NCI-H2196 (cell line): Measurements from ENCODE around the gene LPP.

ENCODE experiments used
- DNase-seq: peaks from one replicate; lab custom pipeline; 2025; ENCODE audit not compliant: unreplicated experiment; lab: John Stamatoyannopoulos, UW

Gene LPP

GRCh38 chr3:188352196-188352927 lies 198.4 kb downstream of the LPP start:
- DNase-seq = no peak

GRCh38 chr3:188353426-188353825 lies 199.5 kb downstream of the LPP start:
- no peak for DNase-seq

- DNase-seq = no peak
Measured at GRCh38 chr3:188358787-188359493, 205.0 kb downstream of the LPP start.

- DNase-seq = no peak
Measured at GRCh38 chr3:188360364-188360881, 206.5 kb downstream of the LPP start.

GRCh38 chr3:188361888-188362287 lies 207.9 kb downstream of the LPP start:
- no peak for DNase-seq

- peak; percentile 85 for DNase-seq
Measured at GRCh38 chr3:188362405-188362831, 208.5 kb downstream of the LPP start.

- DNase-seq = no peak
Measured at GRCh38 chr3:188365184-188365583, 211.2 kb downstream of the LPP start.

GRCh38 chr3:188365988-188366698 lies 212.2 kb downstream of the LPP start:
- DNase-seq = no peak

GRCh38 chr3:188367678-188368077 lies 213.7 kb downstream of the LPP start:
- no peak for DNase-seq

GRCh38 chr3:188369526-188369925 lies 215.6 kb downstream of the LPP start:
- DNase-seq = no peak

GRCh38 chr3:188370081-188370830 lies 216.3 kb downstream of the LPP start:
- DNase-seq = no peak

GRCh38 chr3:188378786-188379185 lies 224.8 kb downstream of the LPP start:
- no peak for DNase-seq

GRCh38 chr3:188380252-188380651 lies 226.3 kb downstream of the LPP start:
- DNase-seq = no peak

GRCh38 chr3:188380722-188381121 lies 226.8 kb downstream of the LPP start:
- DNase-seq = no peak

- DNase-seq = no peak
Measured at GRCh38 chr3:188383748-188384147, 229.8 kb downstream of the LPP start.

- no peak for DNase-seq
Measured at GRCh38 chr3:188385295-188385694, 231.3 kb downstream of the LPP start.

- DNase-seq = no peak
Measured at GRCh38 chr3:188389711-188390342, 235.9 kb downstream of the LPP start.

GRCh38 chr3:188390343-188390718 lies 236.4 kb downstream of the LPP start:
- DNase-seq = no peak

GRCh38 chr3:188390775-188391443 lies 237.0 kb downstream of the LPP start:
- DNase-seq = no peak

- no peak for DNase-seq
Measured at GRCh38 chr3:188391592-188391991, 237.6 kb downstream of the LPP start.
